Measurements from ENCODE around the gene TUBG2.

- TF ChIP-seq POLR2AphosphoS5 (IDR thresholded peaks at IDR 0.05) = no peak
- TF ChIP-seq CTCF (IDR thresholded peaks at IDR 0.05) = no peak
- TF ChIP-seq POLR2A (IDR thresholded peaks at IDR 0.05) = no peak
Observed at GRCh38 chr17:42704490-42704836, 45.4 kb downstream of the TUBG2 start.

Measured in gastroesophageal sphincter (tissue), 3 donors.